HEK293 (cell line): Measurements from ENCODE around the gene TRMT1L.
A peak's percentile ranks its signal among the peaks of the same experiment; 100 is the strongest.

ENCODE experiments used
- CTCF ChIA-PET: fragments of 350-600 bp; formaldehyde crosslinking; extraction: SDS; loops from one replicate; lab custom pipeline; 2021; ENCODE audit warnings: antibody characterized with exemption; lab: Yijun Ruan, JAX
- POLR2A ChIA-PET: fragments of 300-600 bp; formaldehyde crosslinking; extraction: SDS; loops from one replicate; lab custom pipeline; 2020; ENCODE audit warnings: antibody characterized with exemption, inconsistent platforms; lab: Yijun Ruan, JAX
- H3K27ac ChIP-seq: fragments of 200-500 bp; sonication (Bioruptor generic); 2 replicates; pipeline ENCODE4 v1.5.1; 2014; ENCODE audit warnings: low read depth, low read length, control low read depth, inconsistent platforms; ENCODE audit errors: extremely low read depth
- H3K36me3 ChIP-seq, 2 experiments: fragments of 200-500 bp in 1 of 2; sonication (Bioruptor generic) in 1 of 2; 1 replicate in 1 of 2; 2 replicates in 1 of 2; pipeline ENCODE4 v1.5.1; 2014 to 2017; ENCODE audit warnings: inconsistent platforms in 2 of 2, low read length in 2 of 2; ENCODE audit not compliant: control insufficient read depth in 2 of 2, insufficient read depth in 1 of 2
- H3K4me1 ChIP-seq: fragments of 200-500 bp; sonication (Bioruptor generic); 2 replicates; pipeline ENCODE4 v1.5.1; 2014; ENCODE audit warnings: mild to moderate bottlenecking, low read length, inconsistent platforms; ENCODE audit not compliant: control insufficient read depth, insufficient read depth
- H3K4me3 ChIP-seq: 2 replicates; pipeline ENCODE4 v1.5.1; 2011; ENCODE audit warnings: low read depth, mild to moderate bottlenecking, control low read depth, low read length, moderate library complexity
- H3K9me3 ChIP-seq: fragments of 200-500 bp; sonication (Bioruptor generic); 2 replicates; pipeline ENCODE4 v1.5.1; 2014; ENCODE audit warnings: low read depth, low read length, inconsistent platforms; ENCODE audit not compliant: control insufficient read depth, insufficient read depth
- FEZF1 ChIP-seq: fragments of 450-650 bp; formaldehyde crosslinking; IDR thresholded peaks from 2 replicates; pipeline ENCODE4 v1.5.1; 2016; ENCODE audit warnings: missing biosample characterization, missing genetic modification characterization
- HIC1 ChIP-seq: fragments of 450-650 bp; formaldehyde crosslinking; IDR thresholded peaks from 2 replicates; pipeline ENCODE4 v1.5.1; 2016; ENCODE audit warnings: missing biosample characterization, missing genetic modification characterization
- KLF7 ChIP-seq: fragments of 450-650 bp; formaldehyde crosslinking; IDR thresholded peaks from 2 replicates; pipeline ENCODE4 v1.5.1; 2016; ENCODE audit warnings: missing biosample characterization, missing genetic modification characterization, borderline replicate concordance
- KLF9 ChIP-seq: fragments of 450-650 bp; formaldehyde crosslinking; IDR thresholded peaks from 2 replicates; pipeline ENCODE4 v1.5.1; 2016; ENCODE audit warnings: missing biosample characterization, missing genetic modification characterization, low read depth
- RBAK ChIP-seq: fragments of 450-650 bp; formaldehyde crosslinking; IDR thresholded peaks from 2 replicates; pipeline ENCODE4 v1.5.1; 2016; ENCODE audit warnings: missing biosample characterization, missing genetic modification characterization
- SP2 ChIP-seq: fragments of 450-650 bp; formaldehyde crosslinking; IDR thresholded peaks from 2 replicates; pipeline ENCODE4 v1.5.1; 2016; ENCODE audit warnings: missing biosample characterization, missing genetic modification characterization
- ZBTB17 ChIP-seq: fragments of 450-650 bp; formaldehyde crosslinking; IDR thresholded peaks from 2 replicates; pipeline ENCODE4 v1.5.1; 2016; ENCODE audit warnings: missing biosample characterization, missing genetic modification characterization
- ZBTB21 ChIP-seq: fragments of 450-650 bp; formaldehyde crosslinking; IDR thresholded peaks from 2 replicates; pipeline ENCODE4 v1.5.1; 2017; ENCODE audit warnings: missing biosample characterization, missing genetic modification characterization
- ZBTB7A ChIP-seq: fragments of 450-650 bp; formaldehyde crosslinking; IDR thresholded peaks from 2 replicates; pipeline ENCODE4 v1.5.1; 2016; ENCODE audit warnings: low read depth, missing biosample characterization, missing genetic modification characterization
- ZFHX2 ChIP-seq: fragments of 450-650 bp; formaldehyde crosslinking; conservative IDR thresholded peaks from 2 replicates; pipeline ENCODE4 v1.5.1; 2016; ENCODE audit warnings: missing biosample characterization, missing genetic modification characterization
- ZNF10 ChIP-seq: fragments of 450-650 bp; formaldehyde crosslinking; IDR thresholded peaks from 2 replicates; pipeline ENCODE4 v1.5.1; 2017; ENCODE audit warnings: missing biosample characterization, missing genetic modification characterization
- ZNF148 ChIP-seq: fragments of 450-650 bp; formaldehyde crosslinking; IDR thresholded peaks from 2 replicates; pipeline ENCODE4 v1.5.0; 2017; ENCODE audit warnings: missing biosample characterization, missing genetic modification characterization, borderline replicate concordance
- ZNF211 ChIP-seq: fragments of 450-650 bp; formaldehyde crosslinking; IDR thresholded peaks from 2 replicates; pipeline ENCODE4 v1.5.1; 2016; ENCODE audit warnings: low read depth, missing biosample characterization, missing genetic modification characterization
- ZNF223 ChIP-seq: fragments of 450-650 bp; formaldehyde crosslinking; IDR thresholded peaks from 2 replicates; pipeline ENCODE4 v1.5.1; 2016; ENCODE audit warnings: missing biosample characterization, missing genetic modification characterization
- ZNF266 ChIP-seq: fragments of 450-650 bp; formaldehyde crosslinking; IDR thresholded peaks from 2 replicates; pipeline ENCODE4 v1.5.1; 2016; ENCODE audit warnings: missing biosample characterization, missing genetic modification characterization, low read depth
- ZNF280C ChIP-seq: fragments of 450-650 bp; formaldehyde crosslinking; IDR thresholded peaks from 2 replicates; pipeline ENCODE4 v1.5.1; 2016; ENCODE audit warnings: missing biosample characterization, missing genetic modification characterization
- ZNF335 ChIP-seq: fragments of 450-650 bp; formaldehyde crosslinking; conservative IDR thresholded peaks from 2 replicates; pipeline ENCODE4 v1.5.1; 2016; ENCODE audit warnings: missing biosample characterization, missing genetic modification characterization
- ZNF513 ChIP-seq: fragments of 450-650 bp; IDR thresholded peaks from 2 replicates; pipeline ENCODE4 v1.5.1; 2018; ENCODE audit warnings: missing biosample characterization, missing genetic modification characterization
- ZNF571 ChIP-seq: fragments of 450-650 bp; formaldehyde crosslinking; IDR thresholded peaks from 2 replicates; pipeline ENCODE4 v1.5.0; 2017; ENCODE audit warnings: missing biosample characterization, missing genetic modification characterization
- ZNF580 ChIP-seq: fragments of 450-650 bp; formaldehyde crosslinking; IDR thresholded peaks from 2 replicates; pipeline ENCODE4 v1.5.1; 2016; ENCODE audit warnings: missing biosample characterization, missing genetic modification characterization
- ZNF596 ChIP-seq: fragments of 450-650 bp; IDR thresholded peaks from 2 replicates; pipeline ENCODE4 v1.5.0; 2018; ENCODE audit warnings: missing biosample characterization, mild to moderate bottlenecking, missing genetic modification characterization, moderate library complexity
- ZNF629 ChIP-seq: fragments of 450-650 bp; formaldehyde crosslinking; IDR thresholded peaks from 2 replicates; pipeline ENCODE4 v1.5.1; 2017; ENCODE audit warnings: missing biosample characterization, missing genetic modification characterization
- ZNF664 ChIP-seq: fragments of 450-650 bp; formaldehyde crosslinking; IDR thresholded peaks from 2 replicates; pipeline ENCODE4 v1.5.1; 2016; ENCODE audit warnings: missing biosample characterization, missing genetic modification characterization
- ZNF692 ChIP-seq: fragments of 450-650 bp; formaldehyde crosslinking; IDR thresholded peaks from 2 replicates; pipeline ENCODE4 v1.5.1; 2016; ENCODE audit warnings: missing biosample characterization, missing genetic modification characterization
- ZNF747 ChIP-seq: fragments of 450-650 bp; formaldehyde crosslinking; IDR thresholded peaks from 2 replicates; pipeline ENCODE4 v1.5.1; 2016; ENCODE audit warnings: missing biosample characterization, missing genetic modification characterization
- ZNF837 ChIP-seq: fragments of 450-650 bp; formaldehyde crosslinking; IDR thresholded peaks from 2 replicates; pipeline ENCODE4 v1.5.1; 2016; ENCODE audit warnings: missing biosample characterization, missing genetic modification characterization

Gene TRMT1L

GRCh38 chr1:185156854-185157598 is at the start of gene TRMT1L, which contains the start of gene SWT1:
TRMT1L (minus strand) TSS chr1:185156953; CDS start chr1:185156712, 241 bp downstream.
SWT1 (plus strand) TSS chr1:185157167; CDS start chr1:185160842, 3,675 bp downstream.
- Histone ChIP-seq H3K27ac (peak within 1 kb of the TSS; percentile 55), H3K4me1 (no peaks in the 10 kb centered on the region), H3K9me3 (no peaks in the 10 kb centered on the region), H3K36me3 (peaks cover 0 to 3% of the 10 kb centered on the region in 2 experiments; a peak in 1 of 3 replicates), H3K4me3 (peak within 1 kb of the TSS; percentile 67)
- CTCF ChIA-PET: interaction anchor here (0.7 to 6.2 kb wide), 4 partner anchors 11 to 524 kb away, joined by 3 to 64 read pairs (median 4); no protein-coding TSS in a partner anchor
- POLR2A ChIA-PET: interaction anchor here (1.0 to 1.6 kb wide), 5 partner anchors 13 to 401 kb away, joined by 3 to 8 read pairs (median 3); partner anchors contain the start of genes NIBAN1 and RNF2
- TF ChIP-seq ZNF580 (tag by site-specific recombination) (peak; percentile 18; the same call in 1 of the 2 replicates), FEZF1 (tag by site-specific recombination) (no peak), ZNF629 (tag by site-specific recombination) (peak; percentile 55; the same call in 1 of the 2 replicates), ZNF280C (tag by site-specific recombination) (no peak), ZNF571 (tag by site-specific recombination) (no peak), ZNF223 (tag by site-specific recombination) (no peak), ZNF664 (no peak), ZNF266 (tag by site-specific recombination) (no peak), RBAK (tag by site-specific recombination) (no peak), HIC1 (tag by site-specific recombination) (peak; percentile 81), ZNF10 (tag by site-specific recombination) (no peak; the same call in 1 of the 2 replicates), SP2 (peak; percentile 92), ZNF596 (tag by site-specific recombination) (no peak), ZNF747 (tag by site-specific recombination) (no peak), ZBTB17 (tag by site-specific recombination) (peak; percentile 93), ZNF837 (tag by site-specific recombination) (no peak), ZNF335 (peak; percentile 99), ZBTB7A (tag by site-specific recombination) (peak; percentile 95), KLF7 (peak; percentile 86; the same call in 1 of the 2 replicates), ZFHX2 (peak; percentile 87), ZNF148 (no peak), KLF9 (tag by site-specific recombination) (peak; percentile 98), ZNF513 (tag by site-specific recombination) (no peak), ZNF211 (no peak), ZNF692 (peak; percentile 49), ZBTB21 (tag by site-specific recombination) (no peak)
